GM18867 (cell line): ENCODE results near the gene MEGF11.

Experiments
- ATAC-seq: cut with Tn5 transposase; IDR thresholded peaks from one replicate; pipeline ENCODE4 v1.9.1; 2021; ENCODE audit warnings: mild to moderate bottlenecking, moderate library complexity; ENCODE audit not compliant: unreplicated experiment

Gene MEGF11

DNA sequence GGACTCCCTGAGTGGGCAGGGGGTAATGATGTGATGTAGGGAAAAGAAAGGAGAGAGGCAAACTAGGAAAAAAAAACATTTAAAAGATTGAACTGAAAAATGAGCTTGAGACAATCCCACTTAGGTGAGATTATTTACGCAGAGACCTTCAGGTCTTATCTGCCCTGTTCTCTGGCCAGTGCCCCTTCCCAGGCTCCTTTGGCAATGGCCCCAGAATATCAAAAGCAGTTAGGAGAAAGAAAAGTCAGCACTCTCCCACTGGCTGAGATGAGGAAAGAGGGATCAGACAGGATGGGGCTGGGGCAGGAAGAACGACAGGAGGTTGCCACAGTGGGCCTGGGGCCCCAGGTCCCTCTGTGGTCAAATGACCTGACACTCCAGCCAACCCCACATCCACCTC, 105.4 kb downstream of the MEGF11 start:
- no peak for ATAC-seq

DNA sequence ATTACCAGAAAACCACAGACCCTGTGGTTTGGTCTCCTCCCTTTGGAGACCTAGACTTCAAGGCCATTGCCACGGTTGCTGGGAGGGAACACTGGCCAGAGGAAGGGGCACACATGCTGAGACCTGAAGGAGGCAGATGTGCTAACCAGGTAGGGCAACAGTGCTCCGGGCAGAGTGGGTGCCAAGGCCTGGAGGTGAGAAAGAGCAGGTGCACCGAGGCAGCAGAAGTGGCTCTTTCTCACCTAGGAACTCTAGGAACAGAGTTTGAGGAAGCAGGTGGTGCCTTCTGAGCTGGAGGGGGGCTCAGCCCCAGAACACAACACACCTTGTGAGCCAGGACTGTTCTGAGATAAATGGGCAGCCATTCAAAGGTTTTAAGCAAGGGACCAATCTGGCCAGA, 106.1 kb downstream of the MEGF11 start:
- ATAC-seq, result no peak

DNA sequence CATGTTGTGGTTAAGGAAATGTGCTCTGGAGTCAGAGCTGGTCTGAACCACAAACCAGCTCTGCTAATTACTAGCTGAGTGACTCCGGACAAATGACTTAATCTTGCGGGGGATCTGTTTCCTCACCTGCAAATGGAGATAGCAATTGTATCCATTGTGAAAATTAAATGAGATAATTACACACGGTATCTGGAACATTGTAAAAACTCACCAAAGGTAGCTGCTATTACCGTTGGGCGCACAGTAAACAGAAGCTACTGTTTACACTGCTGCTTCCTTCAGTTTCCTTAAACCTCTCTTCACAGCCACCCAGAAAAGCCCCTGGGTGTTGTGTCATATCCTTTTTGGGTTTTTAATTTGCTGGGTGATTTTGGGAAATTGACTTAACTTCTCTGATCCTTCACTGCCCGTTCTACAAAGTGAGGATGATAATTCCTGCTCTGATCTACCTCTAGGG, 107.8 kb downstream of the MEGF11 start:
- ATAC-seq, result no peak

DNA sequence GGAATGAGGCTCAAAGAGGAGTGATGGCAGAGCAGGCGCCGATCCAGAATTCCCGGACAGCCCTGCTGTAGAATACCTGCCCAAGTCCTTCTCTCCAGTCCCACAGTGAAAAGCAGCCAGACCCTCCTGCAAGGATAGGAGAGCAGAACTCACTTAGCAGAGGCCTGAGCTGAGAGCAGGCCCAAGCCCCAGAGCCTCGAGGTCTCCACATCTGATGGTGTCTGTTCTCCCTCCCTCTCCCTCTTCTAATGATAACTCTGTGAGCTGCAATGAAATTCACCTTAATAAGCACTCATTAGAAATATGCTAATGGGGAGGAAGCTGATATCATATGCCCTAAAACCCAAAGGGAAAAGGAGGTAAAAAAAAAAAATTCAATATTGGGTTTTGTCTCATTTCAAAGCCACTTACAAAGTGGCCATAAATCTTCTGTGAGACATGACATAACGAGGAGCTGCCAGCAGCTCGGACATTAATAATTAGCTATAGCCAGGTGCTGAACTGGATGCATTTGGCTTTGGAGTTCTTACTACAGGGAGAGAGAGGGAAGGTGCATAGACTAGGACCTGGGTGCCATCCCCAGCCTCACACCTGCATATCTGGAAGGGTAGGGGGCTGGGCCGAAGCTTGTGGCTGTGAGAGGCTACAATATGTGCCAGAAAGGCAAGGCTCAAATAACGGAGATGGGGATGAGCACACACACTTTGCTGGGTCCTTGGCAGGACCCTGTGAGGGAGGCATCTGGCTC, 108.4 kb downstream of the MEGF11 start:
- ATAC-seq, result no peak

DNA sequence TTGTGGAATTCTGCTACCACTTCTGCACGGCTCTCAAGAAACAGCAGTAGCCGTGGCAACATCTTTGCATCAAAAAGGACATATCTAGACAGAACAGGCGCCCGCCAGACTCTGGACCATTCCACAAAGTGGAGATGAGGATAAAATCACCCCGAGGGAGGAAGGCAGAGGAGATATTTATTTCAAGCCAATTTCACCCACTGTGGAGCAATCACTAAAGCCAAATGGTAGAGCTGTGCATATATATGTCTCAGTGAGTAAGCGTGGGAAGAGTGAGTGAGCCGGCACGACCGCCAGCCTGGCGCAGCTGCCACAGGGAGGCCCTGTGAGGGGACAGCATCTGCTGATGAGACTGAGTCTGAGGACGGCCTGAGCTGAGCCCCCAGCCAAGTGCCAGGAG, 111.3 kb downstream of the MEGF11 start:
- ATAC-seq, result no peak

DNA sequence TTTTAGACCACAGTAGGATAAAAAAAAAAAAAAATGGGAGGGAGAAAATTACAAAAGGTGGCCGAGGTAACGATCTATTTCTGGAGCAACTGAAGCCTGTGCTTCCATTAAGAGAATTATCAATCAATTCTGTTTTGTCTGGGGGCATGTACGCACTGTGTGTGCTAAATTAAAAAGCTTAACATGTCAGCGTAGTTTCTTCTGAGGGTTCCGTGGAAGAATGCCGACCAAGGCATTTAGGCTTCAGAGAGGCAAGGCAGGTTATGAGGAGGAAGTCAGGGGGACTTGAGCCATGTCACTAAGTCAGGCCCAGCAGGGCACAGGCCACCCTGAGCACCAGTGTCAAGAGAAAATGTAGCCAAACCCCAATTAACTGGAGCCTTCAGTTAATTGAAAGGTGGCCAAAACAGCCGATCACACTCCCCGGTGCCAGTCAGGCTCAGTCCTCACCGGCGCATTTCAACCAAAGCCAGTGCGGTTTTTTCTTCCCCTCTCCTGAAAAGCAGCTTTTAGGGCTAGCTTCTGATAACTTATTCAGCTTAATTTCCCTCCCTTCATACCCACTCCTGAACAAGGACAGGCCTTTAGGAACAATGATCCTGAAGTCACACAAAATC, 113.9 kb downstream of the MEGF11 start:
- ATAC-seq, result no peak

DNA sequence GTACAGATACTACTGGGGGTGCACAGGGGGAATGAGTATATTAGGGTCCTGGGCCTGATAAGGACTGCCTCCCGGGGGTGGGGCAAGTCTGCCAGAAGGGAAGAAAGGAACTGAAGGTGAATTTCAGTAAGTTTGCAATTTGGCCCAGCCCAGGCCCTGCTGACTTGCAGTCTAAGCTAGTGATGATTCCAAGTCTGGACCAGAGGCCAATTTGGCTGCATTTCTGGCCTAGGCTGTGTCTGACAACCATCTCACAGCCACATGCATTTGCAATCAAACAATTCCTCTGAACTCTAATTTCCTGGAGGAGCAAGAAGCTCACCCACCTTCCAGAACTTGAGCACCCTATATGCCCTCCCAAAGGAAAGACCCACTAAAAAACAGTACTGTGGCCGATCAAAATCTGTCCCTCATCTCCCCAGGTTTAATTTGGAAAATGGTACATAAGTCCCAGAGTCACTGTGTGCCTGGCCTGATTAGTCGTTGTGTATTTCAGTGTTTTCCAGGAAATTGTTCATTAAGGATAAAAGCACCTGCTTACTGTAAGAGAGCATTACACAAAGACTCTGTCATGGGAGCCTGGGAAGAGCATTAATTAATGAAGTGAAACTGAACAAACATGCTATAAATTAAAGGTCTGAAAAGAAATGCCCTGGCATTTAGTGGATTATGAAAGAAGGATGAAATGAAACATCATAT, 114.5 kb downstream of the MEGF11 start:
- ATAC-seq, result no peak

DNA sequence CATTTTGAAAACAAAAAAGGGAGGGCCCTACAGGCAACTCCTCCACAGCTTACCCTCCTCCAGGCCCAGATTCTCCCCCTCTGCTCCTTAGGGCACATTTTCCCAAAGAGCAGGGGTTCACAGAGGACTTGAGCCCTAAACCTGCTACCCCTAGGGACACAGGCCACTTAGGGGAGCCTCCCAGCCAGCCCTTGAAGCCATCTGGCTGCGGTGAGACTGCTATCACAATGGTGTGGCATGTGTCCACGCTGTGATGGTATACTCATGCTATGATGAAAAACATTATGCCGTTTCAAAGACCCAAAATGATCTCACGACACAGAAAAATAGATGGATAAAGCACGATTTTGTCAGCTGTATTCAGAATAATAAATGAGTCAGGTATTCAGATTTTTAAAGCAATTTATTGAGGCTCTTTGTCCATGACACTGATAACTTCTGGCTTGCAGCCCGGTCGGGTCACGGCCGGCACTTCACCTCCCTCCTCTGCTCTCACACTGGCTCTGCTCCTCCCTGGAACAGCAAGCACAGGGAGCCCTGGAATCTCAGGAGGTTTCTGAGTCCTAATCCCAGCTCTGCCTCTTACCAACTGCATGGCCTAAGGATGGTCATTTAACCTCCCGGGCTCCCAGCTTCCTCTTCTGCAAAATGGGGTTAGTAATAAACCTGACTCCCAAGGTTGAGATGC, 115.3 kb downstream of the MEGF11 start:
- ATAC-seq, result no peak

DNA sequence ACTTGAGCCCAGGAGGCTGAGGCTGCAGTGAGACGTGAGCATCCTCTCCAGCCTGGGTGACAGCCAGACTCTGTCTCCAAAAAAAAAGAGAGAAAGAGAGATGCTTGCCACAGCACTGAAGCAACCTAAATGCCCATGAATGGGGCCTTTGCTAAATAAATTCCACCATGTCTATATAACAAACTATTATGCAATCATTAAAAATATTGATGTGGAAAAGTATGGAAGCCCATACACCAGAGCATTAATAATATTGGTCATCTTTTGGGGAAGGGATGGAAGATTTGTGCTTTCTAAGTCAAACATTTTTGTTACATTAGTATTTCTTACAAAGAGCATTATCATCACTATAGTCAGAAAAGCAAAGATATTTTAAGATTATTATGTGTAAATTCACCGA, 116.6 kb downstream of the MEGF11 start:
- ATAC-seq, result no peak

DNA sequence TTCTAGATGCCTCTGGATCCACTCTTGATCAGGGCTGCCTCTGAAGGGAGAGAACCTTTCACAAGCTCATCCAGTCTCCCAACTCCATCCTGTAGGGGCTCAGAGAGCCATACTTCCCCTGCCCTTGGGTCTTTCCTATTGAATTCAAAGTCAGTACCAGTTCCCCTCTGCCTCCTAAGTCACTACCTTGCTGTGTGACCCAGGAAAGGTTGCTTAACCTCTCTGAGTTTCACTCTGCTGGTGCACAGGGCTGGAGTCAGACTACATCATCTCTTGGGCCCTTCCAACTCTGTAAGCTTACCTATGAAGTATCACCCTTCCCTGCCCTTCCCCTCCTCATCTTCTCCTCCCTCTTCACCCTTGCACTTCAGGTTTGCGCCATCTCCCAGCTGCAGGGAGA, 117.9 kb downstream of the MEGF11 start:
- no peak for ATAC-seq

DNA sequence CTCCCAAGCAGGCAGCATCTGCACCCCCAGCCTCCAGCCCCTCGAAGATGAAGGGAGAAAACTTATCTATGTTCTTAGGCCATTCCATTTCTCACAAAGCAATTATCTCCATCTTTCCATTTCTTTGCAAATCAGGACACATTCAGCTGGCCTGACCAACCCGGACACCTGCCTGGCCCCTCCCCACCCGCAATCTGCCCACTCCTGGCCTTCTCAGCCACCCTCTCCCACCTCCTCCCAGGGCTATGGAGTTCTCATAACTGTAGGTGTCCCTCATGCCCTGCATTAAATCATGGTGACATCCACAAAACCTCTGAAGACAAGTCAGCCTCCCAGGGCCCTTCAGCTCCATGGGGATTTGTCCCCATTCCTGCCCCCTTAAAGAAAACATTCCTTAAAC, 119.3 kb downstream of the MEGF11 start:
- no peak for ATAC-seq

DNA sequence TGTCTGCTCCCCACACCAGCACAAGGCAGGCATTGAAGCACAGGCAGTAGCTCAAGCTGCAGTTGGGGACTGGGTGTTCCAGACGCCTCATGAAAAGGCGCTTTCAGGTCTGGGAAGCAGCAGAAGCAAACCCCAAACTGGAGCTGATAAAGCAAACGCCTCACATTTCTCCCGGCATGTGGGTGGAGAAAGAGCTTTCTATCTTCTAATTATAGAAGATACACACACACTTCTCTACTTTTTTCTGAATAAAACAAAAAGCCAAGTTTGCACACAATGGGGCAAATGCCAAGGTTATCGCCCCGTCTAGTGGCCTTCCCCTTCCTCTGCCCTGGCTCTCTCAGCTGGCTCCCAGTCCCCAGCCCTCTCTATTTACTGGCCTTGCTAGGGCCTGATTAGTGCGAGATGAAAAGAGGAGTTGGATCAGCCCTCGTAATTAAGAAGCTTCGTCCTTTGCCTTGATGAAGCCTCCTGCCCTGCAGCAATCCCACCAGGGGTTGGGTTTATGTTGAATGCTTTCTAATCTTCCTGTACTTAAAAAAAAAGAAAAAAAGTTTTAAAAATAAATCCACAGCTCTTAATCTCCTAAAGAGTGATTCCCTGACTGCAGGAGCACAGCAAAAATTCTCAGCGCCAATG, 120.2 kb downstream of the MEGF11 start:
- ATAC-seq, result no peak

DNA sequence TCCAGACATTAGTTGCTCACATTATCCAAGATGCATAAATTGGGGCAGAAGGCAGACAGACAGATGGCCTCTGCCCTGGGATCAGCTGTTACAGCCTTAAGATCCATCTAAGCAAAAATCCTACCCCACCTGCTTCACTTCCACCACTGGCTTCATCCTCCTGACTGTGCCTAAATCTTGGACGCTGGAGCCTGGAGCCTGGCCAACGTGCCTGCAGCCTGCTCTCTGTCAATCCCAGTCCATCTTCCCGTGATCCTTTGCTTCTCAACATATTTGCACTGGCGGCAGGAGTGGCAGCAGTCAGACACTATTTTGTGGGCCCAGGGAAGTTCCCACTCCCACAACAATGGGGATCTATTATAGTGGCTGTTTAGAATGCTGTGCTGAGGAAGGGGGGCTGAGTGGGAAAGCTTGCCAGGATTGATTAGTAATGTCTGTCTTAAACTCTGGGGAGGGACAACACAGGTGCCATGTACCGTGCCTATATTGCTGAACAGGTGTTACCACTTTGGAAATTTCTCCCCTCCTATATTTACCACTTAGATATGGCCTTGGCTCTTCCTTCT, 121.2 kb downstream of the MEGF11 start:
- no peak for ATAC-seq

DNA sequence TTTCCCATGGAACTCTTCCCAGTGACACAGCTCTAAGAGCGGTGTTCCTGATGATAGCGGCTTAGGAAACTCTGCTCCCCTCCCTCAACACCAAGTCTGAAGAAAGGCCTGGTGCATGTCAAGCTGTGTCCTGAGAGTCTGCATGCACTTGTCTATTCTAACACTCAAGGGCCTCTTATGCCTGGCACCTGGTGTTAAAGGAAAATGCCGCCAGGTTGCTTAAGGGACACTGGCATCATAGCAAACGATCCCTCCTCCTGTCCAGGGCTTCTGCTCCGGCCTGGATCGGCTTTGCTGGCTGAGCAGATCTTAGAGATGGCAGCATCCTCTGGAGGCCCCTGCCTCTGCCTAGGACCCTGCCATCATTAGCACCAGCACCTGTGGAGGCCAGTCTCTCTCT, 121.7 kb downstream of the MEGF11 start:
- no peak for ATAC-seq

DNA sequence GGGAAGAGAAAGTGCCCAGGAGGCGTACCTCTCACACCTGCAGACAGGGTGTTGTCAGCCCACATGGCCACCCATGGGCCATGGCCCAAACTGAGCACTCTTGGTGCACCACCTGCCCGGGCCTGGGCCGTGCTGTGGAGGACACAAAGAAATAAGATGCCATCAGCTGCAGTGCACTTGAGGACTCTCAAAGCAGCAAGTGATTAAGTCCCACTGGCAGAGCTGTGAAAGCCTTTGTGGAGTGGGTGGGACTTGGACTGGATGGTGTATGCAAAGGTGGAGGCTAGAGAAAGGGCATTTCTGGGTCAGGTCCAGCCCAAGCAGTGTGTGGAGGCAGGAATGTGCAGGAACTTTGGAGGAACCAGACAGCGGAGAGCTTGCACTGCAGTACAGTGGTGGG, 122.3 kb downstream of the MEGF11 start:
- ATAC-seq, result no peak

DNA sequence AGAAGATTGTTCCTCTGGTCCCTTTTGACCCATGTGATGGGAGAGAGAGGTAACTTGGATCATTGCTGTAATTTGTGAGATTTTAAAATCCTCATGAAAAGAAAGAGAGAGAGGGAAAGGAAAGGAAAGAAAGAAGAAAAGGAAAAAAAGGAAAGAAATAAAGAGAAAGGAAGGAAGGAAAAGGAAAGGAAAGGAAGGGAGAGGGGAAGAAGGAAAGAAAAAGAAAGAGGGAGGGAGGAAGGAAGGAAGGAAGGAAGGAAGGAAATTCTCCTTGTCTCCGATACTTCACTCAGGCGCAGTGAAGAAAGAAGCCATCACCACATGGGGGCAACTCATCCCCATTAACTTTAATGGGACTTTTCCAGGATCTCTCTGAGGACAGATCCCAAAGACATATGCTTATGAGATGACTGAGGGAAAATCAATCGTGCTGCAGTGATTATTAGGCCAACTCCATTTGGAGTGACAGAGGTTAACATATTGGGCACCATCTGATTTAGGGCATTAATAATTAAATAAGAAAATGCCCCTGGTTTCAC, 123.0 kb downstream of the MEGF11 start:
- no peak for ATAC-seq

DNA sequence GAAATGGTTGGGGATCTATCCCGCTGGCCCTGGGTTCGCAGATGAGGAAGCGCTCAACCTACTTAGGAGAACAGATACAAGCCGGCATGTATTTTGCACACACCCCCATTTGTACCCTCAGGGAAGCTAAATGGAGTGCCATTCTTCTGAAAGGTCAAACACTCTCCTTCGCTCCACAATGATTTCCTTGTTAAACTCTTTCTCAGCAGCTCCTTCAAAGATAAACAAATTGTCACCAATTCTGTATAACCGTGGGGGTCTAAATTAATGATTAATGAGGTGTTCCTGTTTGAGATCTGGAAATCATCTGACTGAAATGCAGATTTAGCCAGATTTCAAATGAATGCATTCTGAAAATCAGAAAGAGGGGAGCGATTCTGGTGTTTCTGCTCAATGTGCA, 124.0 kb downstream of the MEGF11 start:
- ATAC-seq, result no peak

DNA sequence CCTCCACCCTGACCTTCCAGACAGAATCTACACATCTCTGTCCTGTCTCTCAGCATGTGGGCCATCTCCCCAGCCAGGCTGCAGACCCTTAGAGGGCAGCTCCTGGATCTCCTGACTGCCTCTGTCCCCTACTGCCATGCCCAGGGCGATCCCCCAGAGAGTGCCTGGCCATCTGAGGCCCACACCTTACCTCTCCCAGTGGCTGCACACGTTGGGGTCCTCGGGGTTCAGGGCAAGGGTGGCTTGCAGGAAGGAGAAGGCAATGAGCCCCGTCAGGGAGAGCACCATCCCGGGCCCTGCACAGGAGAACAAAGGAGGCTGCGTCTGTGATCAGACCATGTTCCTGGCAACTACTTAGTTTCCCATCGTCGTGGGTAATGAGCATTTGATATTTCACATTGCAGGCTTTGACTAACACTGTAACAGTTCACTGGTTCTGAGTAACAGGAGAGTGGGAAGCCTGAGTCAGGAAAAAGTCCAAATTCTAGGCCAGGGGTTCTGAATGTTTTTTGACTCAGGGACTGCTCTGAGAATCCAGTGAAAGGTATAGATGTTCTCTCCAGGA, 125.4 kb downstream of the MEGF11 start:
- no peak for ATAC-seq

DNA sequence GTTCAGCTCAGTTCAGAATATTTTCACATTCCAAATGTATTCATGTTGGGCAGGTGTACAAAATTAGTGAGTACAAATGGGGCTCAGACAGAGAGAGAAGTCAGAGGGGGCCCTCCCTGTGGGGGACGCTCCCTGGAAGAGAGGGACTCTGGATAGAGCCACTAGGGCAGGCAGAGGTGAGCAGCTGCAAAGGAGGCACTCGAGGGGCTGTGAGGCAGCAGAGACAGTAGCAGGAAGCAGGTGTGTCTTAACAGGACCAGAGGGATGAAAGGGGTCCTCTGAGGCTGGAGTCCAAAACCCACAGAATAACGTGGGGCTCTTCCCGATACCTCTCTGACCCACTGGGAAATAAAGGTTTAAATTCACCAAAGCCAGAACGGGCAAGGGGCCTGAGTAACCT, 127.1 kb downstream of the MEGF11 start:
- no peak for ATAC-seq

DNA sequence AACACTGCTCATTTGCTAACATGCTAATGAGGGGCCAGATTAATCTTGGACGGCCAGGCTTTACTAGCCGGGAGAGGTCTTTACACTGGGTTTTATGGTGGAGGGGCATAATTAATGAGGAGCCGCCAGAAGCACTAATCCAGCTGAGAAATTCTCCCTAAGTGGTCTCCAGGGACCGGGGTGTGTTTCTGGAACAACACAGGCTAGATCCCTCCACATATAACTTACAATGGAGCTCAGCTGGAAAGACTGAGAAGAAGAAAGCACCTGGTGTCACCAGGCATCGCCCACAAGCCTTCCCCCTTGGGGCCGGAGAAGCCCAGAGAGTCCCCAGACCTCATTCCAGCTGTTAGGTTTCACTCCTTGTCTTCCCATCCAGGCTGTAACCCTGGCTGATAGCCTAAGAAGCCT, 127.5 kb downstream of the MEGF11 start:
- ATAC-seq, result no peak
